Measurements from ENCODE around the gene GALR3.

The GALR3 gene

GRCh38 chr22:37802310-37803194 lies 20.6 kb upstream of the GALR3 start:
- peak; percentile 50 to 94 (median 72) for DNase-seq
- intact Hi-C loops (cut with DNase I) = no loop called here

GRCh38 chr22:37803195-37803638 lies 20.0 kb upstream of the GALR3 start:
- intact Hi-C loops (cut with DNase I) = no loop called here
- no peak for DNase-seq

DNA sequence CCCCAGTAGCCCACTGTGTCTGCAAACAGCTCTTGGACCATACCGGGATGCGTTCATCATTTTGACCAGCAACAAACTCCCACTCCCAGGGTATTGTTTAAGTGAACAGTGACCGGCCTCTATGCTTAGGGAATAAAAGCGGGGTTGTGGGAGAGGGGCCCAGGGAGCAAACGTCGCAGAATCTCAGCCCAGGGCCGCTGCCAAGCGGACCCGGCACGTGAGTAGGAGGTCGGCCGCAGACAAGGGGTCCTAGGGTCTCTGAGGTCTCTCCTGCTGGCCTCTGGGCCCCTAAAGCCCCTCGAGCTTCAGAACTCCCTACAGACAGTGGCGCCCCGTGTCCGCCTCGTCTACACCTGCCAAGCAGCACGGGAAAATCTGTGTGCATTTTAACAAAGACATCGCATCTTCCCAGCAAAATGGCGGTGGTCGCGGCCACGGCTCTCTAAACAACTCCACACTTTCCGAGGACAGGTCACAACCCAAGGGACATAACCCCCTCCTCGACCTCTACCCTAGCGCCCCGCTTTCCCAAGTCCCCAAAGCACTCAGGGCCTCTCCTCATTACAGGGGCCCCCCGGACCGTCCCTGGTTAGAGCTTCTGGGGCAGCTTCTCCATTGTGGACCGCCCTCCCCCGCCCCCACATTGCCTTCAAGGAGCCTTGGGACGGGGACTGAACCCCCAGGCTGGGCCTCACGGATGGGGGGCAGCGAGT lies 19.4 kb upstream of the GALR3 start:
- intact Hi-C loops (cut with DNase I) = no loop called here

GRCh38 chr22:37804352-37804880 lies 18.8 kb upstream of the GALR3 start:
- no peak for DNase-seq
- intact Hi-C loops (cut with DNase I) = no loop called here

More for the DNA sequence above, 19.4 kb upstream of the GALR3 start:
- DNase-seq = no peak

- intact Hi-C loops (cut with DNase I) = no loop called here
- peak; percentile 87 to 98 (median 90) for DNase-seq
Observed at GRCh38 chr22:37804881-37805809, 18.0 kb upstream of the GALR3 start.

GRCh38 chr22:37805810-37806277 lies 17.3 kb upstream of the GALR3 start:
- intact Hi-C loops (cut with DNase I) = no loop called here
- DNase-seq = no peak

GRCh38 chr22:37806409-37807333 lies 16.5 kb upstream of the GALR3 start:
- intact Hi-C loops (cut with DNase I) = no loop called here
- DNase-seq = no peak

- intact Hi-C loops (cut with DNase I) = no loop called here
- peak; percentile 89 to 99 (median 94) for DNase-seq
Observed at GRCh38 chr22:37807410-37808293, 15.5 kb upstream of the GALR3 start, which contains the start of gene GCAT. Gene GCAT, plus strand, starts transcription at chr22:37807934. Its CDS starts 34 bp downstream, at chr22:37807968.

DNA sequence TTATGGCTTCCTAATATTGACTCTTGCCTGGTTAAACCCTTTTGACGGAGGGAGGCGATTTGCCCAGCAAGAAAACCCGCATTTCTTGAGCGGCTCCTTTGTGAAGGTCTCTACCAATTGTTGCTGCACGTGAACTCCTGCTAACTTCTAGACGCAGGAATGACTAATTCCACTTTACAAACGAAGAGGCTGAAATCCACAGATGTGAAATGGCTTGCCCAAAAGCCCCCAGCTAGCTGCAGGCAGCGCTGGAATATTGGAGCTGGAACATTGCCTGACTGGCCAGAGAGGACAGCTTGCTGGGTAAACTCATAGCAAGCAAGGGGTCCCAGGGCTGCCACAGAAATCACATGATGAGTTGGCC lies 14.9 kb upstream of the GALR3 start:
- no peak for DNase-seq
- intact Hi-C loops (cut with DNase I) = no loop called here

GRCh38 chr22:37809672-37810333 lies 13.4 kb upstream of the GALR3 start:
- intact Hi-C loops (cut with DNase I) = loop anchor here (10.0 kb wide), 1 partner anchor 155 kb away; no protein-coding TSS in a partner anchor
- no peak for DNase-seq

GRCh38 chr22:37811867-37812266 lies 11.3 kb upstream of the GALR3 start:
- intact Hi-C loops (cut with DNase I) = loop anchor here (10.0 kb wide), 1 partner anchor 153 kb away; no protein-coding TSS in a partner anchor

DNA sequence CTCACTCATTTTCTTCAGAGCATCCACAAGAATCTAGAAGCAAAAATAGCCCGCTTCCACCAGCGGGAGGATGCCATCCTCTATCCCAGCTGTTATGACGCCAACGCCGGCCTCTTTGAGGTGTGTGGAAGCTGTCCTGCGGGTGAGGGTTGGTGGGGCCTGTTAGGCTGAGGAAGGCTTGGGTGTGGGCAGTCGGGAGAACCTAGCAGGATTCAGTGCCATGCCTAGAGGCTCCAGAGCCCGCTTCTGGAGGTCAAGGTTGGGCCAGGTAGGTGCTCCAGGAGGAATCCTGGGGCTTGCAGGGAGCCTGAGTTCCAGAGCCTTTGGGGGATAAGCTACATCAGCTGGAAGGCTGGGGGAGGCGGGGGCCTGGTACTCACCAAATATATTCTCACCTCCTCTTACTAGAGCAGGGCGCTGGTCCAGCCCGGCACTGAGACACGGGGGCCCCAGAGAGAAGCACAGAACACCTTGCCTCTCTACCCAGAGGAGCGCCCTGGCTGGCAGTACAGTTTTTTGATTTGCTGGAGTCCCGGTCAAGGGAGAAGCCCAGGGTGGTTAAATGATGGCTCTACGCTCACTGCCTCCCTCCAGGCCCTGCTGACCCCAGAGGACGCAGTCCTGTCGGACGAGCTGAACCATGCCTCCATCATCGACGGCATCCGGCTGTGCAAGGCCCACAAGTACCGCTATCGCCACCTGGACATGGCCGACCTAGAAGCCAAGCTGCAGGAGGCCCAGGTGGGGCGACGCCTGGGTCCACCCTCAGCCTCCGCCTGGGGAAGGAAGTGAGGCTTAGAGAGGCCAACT lies 10.1 kb upstream of the GALR3 start:
- intact Hi-C loops (cut with DNase I) = loop anchor here (10.0 kb wide), 1 partner anchor 152 kb away; no protein-coding TSS in a partner anchor

More at GRCh38 chr22:37811867-37812266, 11.3 kb upstream of the GALR3 start:
- no peak for DNase-seq

GRCh38 chr22:37815593-37815992 lies 7.6 kb upstream of the GALR3 start:
- intact Hi-C loops (cut with DNase I) = loop anchor here (10.0 kb wide), 1 partner anchor 149 kb away; no protein-coding TSS in a partner anchor
- DNase-seq = peak in 1 of 10 donors; percentile 62

More for the DNA sequence above, 10.1 kb upstream of the GALR3 start:
- peak in 1 of 10 donors; percentile 79 for DNase-seq

- DNase-seq = no peak
- intact Hi-C loops (cut with DNase I) = loop anchor here (1.0 to 10.0 kb wide), 3 partner anchors 28 to 148 kb away; partner anchors contain the start of gene ANKRD54
Observed at GRCh38 chr22:37816543-37817180, 6.5 kb upstream of the GALR3 start.

GRCh38 chr22:37817705-37818408 lies 5.3 kb upstream of the GALR3 start:
- intact Hi-C loops (cut with DNase I) = loop anchor here (1.0 to 10.0 kb wide), 3 partner anchors 26 to 147 kb away; partner anchors contain the start of gene ANKRD54
- peak; percentile 74 to 98 (median 89) for DNase-seq
